Measurements from ENCODE around the gene PRPF38A.
A peak's percentile ranks its signal among the peaks of the same experiment; 100 is the strongest.
"Not testable (repeated sequence)": the region's sequence is repeated elsewhere in the genome, so short reads cannot be mapped to it uniquely, and the experiment has no call there.

Gene PRPF38A, protein sequence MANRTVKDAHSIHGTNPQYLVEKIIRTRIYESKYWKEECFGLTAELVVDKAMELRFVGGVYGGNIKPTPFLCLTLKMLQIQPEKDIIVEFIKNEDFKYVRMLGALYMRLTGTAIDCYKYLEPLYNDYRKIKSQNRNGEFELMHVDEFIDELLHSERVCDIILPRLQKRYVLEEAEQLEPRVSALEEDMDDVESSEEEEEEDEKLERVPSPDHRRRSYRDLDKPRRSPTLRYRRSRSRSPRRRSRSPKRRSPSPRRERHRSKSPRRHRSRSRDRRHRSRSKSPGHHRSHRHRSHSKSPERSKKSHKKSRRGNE

DNA sequence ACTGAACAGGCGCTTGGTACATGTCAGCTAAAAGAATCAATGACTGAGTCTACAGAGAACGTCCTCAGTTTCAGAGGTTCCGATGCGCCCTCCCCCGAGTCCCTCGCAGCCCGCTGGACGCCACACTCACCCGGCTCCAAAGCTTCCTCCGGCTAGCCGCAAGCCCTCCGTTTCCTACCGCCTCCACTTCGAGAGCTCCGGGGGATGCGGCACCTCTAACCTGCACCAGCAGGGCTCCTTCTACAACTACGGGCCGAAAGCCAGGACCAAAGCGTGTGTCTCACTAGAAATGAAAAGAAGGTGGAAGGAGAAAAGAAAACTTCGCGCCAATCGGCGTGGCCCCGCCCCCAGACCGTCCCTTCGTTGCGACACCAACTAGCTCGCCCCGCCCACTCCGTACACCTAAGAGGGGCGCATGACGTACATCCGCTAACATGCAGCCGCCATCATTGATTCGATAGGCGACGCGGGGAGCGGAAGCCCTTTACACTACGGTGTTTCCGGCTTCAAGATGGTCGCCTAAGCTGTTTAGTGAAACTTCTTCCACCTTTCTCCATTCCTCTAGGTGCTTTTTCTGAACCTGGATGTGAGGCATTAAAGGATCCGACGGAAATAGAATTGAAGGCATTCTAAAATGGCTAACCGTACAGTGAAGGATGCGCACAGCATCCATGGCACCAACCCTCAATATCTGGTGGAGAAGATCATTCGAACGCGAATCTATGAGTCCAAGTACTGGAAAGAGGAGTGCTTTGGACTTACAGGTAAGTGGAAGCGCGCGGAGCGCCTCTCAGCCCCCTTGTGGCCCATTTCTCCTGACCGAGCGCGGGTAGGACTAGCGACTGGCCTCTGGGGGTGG is at the start of gene PRPF38A, which contains the start of gene ORC1:
TSS of gene PRPF38A (plus strand) at position 487 of the 859 bp plus-strand sequence. CDS start at position 635, 148 bp downstream.
TSS of gene ORC1 (minus strand) at position 308 of the 859 bp plus-strand sequence. CDS start 2,200 bp downstream, outside the sequence.
- peak; percentile 95 to 97 for DNase-seq (ENCODE audit: low read depth in 1 of 2, low spot score in 1 of 2)

GRCh38 chr1:52355436-52355835 is 49.0 kb upstream of the PRPF38A start:
- no peak for DNase-seq (ENCODE audit: low read depth in 1 of 2, low spot score in 1 of 2)

GRCh38 chr1:52355847-52356505 is 48.4 kb upstream of the PRPF38A start:
- DNase-seq (ENCODE audit: low read depth in 1 of 2, low spot score in 1 of 2) = no peak

- DNase-seq (ENCODE audit: low read depth in 1 of 2, low spot score in 1 of 2) = no peak
Measured at GRCh38 chr1:52356818-52357355, 47.5 kb upstream of the PRPF38A start.

DNA sequence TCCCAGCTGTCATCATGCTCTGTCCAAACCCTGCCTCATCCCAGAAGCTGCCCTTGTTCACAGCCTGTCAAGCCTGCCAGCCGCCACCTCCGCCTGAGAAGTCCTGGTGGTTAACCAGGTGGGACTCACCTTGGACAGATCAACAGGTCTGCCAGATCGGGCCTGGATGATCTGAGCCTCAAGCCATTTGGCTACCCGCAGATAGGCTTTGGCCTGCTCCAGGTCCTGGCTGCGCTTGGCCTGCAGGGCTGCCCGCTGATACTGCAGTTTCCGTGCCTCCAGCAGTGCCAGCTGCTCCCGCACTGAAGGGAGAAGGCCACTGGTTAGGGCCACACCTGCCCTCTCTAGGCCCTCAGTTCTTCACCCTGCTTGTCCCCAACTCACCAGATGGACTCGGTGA is 47.0 kb upstream of the PRPF38A start:
- no peak for DNase-seq (ENCODE audit: low read depth in 1 of 2, low spot score in 1 of 2)

- no peak for DNase-seq (ENCODE audit: low read depth in 1 of 2, low spot score in 1 of 2)
Measured at GRCh38 chr1:52358851-52359497, 45.4 kb upstream of the PRPF38A start.

DNA sequence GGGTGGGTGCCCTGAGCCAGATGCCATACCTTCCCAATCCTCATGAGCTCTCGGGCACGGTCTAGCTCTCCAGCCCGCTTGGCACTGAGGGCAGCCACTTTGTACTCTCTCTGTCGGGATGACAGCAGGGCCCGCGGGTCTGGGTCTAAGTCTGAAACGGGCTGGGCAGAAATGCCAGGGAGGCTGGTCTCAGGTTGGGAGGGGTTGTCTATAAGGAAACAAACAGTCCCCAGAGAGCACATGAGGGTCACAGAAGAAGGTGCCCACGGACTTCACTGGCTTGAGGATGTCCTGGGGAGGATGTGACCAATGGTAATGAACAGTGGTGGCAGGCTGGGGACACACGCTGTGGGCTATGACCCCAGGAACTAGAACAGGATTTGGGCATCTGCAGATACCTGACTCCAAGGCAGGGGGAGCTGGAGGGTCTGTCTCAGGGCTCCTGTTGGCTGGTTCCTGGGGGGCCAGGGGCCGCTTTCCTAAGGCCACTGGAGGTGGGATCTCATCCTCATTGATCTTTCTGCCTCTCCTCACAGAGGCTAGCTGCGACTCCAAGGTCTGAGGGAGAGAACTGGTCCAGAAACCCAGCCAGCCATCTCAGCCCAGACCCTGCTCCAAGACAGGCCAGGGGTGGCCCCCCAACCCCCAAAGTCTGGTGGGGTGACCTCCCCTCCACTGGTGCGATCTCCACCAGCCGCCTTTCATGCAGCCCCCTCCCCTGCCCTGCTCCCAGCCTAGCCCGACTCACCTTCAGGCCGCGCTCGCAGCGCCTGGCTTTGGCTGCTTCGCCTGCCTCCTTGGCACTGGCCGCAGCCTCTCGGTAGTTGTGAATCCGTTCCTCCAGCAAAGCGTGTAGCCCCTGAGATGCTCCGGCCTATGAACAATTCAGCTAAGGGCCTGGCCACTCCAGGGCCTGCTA is 44.5 kb upstream of the PRPF38A start:
- no peak for DNase-seq (ENCODE audit: low read depth in 1 of 2, low spot score in 1 of 2)

GRCh38 chr1:52360595-52360968 is 43.8 kb upstream of the PRPF38A start:
- DNase-seq (ENCODE audit: low read depth in 1 of 2, low spot score in 1 of 2) = no peak

- no peak for DNase-seq (ENCODE audit: low read depth in 1 of 2, low spot score in 1 of 2)
Measured at GRCh38 chr1:52364235-52364839, 40.1 kb upstream of the PRPF38A start.

GRCh38 chr1:52365071-52365745 is 39.2 kb upstream of the PRPF38A start:
- no peak for DNase-seq (ENCODE audit: low read depth in 1 of 2, low spot score in 1 of 2)

- DNase-seq (ENCODE audit: low read depth in 1 of 2, low spot score in 1 of 2) = peak; percentile 98 to 99
Measured at GRCh38 chr1:52365746-52366516, 38.5 kb upstream of the PRPF38A start, which contains the start of gene CC2D1B. Gene CC2D1B (minus strand): TSS chr1:52366205. CDS start chr1:52364620, 1,585 bp downstream.

GRCh38 chr1:52366517-52366827 is 37.9 kb upstream of the PRPF38A start:
- no peak for DNase-seq (ENCODE audit: low read depth in 1 of 2, low spot score in 1 of 2)

GRCh38 chr1:52367272-52367671 is 37.1 kb upstream of the PRPF38A start:
- DNase-seq (ENCODE audit: low read depth in 1 of 2, low spot score in 1 of 2) = no peak

DNA sequence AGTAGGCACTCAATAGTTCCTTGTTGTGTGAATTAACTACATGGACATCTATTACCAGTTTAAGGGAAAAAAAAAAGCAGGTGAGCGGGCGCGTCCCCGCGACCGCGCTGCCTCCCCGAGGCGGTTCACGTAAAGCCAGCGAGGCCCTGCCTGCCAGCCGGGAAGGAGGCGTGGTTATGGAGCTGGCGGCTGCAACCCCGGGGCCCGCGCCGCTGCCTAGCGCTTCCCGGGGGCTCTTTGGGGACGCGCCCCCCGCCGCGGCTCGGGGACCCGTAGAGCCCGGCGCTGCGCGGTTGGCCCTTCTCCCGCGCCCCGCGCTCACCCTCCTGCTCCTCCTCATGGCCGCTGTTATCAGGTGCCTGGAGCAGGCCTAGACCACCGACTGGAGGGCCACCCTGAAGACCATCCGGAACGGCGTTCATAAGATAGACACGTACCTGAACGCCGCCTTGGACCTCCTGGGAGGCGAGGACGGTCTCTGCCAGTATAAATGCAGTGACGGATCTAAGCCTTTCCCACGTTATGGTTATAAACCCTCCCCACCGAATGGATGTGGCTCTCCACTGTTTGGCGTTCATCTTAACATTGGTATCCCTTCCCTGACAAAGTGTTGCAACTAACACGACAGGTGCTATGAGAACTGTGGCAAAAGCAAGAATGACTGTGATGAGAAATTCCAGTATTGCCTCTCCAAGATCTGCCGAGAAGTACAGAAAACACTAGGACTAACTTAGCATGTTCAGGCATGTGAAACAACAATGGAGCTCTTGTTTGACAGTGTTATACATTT is 35.8 kb upstream of the PRPF38A start:
- DNase-seq (ENCODE audit: low read depth in 1 of 2, low spot score in 1 of 2) = peak in 1 of 2 donors; percentile 48

DNA sequence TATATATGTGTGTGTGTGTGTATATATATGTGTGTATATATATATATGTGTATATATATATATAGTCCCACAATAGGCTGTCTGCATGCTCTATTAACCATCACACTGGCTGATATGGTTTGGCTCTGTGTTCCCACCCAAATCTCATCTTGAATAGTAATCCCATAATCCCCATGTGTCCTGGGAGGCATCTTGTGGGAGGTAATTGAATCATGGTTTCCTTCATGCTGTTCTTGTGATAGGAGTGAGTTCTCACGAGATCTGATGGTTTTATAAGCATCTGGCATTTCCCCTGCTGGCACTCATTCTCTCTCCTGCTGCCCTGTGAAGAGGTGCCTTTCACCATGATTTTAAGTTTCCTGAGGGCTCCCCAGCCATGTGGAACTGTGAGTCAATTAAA is 34.6 kb upstream of the PRPF38A start:
- not testable (repeated sequence) for DNase-seq (ENCODE audit: low read depth in 1 of 2, low spot score in 1 of 2)

DNA sequence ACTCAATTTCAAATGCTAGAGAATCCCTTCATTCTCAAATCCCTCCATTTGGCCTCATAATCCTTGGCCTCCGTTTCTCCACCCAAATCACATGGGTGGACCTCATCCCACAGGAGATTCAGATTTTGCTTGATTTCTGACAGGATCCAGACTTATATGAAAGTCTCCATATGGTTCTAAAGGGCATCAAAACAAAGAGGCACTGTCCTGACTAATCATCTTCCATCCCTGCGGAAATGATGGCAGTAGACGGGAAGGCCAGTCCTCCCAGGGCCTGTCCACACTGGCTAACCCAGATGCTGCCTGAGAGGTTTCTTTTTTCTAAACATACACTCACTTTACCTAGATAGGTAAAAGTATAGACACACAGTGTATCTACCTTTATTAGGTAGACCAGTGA is 19.0 kb upstream of the PRPF38A start:
- DNase-seq (ENCODE audit: low read depth in 1 of 2, low spot score in 1 of 2) = no peak

- no peak for DNase-seq (ENCODE audit: low read depth in 1 of 2, low spot score in 1 of 2)
Measured at GRCh38 chr1:52386458-52386857, 17.9 kb upstream of the PRPF38A start.
